Colon (tissue), 2 donors: ENCODE data around the gene ZDHHC22.
"Not testable (repeated sequence)": the region's sequence is repeated elsewhere in the genome, so short reads cannot be mapped to it uniquely, and the experiment has no call there.

Experiments used
- FAIRE-seq: peaks from 2 replicates; lab custom pipeline; 2012; peaks lifted over from hg19 to GRCh38; lab: Jason Lieb, UNC
- donor health status: control.
- donor health status: control.

ZDHHC22 gene, protein sequence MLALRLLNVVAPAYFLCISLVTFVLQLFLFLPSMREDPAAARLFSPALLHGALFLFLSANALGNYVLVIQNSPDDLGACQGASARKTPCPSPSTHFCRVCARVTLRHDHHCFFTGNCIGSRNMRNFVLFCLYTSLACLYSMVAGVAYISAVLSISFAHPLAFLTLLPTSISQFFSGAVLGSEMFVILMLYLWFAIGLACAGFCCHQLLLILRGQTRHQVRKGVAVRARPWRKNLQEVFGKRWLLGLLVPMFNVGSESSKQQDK

DNA sequence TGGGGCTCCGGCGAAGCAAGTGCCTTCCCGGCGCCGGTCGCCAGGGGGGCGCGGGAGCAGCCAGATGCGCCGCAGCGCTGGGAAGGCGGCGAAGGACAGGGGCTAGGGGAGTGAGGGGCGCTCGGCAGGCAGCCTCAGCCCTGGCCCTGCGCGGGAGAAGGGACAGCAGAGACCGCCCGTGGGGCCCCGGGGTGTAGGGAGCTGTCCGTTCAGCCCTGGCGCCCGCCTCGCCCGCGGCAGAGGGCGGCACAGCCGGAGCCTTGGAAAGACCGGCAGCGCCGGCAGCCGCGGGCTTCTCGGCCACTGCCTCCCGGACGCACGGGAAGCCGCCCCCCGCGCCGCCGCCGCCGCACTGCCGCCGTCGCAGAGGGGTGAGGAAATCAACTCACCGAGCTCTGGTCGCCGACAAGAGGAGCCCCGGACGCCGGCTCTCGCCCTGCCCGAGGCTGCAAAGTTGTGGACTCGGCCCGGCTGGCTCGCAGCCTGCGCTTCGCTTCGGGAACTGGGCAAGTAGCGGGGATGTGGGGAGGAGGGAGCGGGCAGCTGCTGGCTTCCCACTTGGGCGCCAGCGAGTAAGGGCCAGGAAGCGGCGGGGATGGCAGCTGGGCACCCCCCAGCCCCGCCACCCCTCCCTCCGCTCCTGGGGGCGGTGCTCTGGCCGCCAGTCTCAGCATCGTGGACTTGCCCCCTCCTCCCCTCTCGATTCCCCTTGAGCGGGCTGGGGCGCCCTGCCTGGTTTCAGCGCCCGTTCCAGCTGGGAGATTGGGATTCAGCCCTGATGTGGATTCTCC, at the start of gene ZDHHC22:
ZDHHC22 (minus strand) TSS at position 578 of the 791 bp plus-strand sequence. CDS start 2,053 bp downstream, outside the sequence.
- FAIRE-seq = no peak

- FAIRE-seq = no peak
Observed at GRCh38 chr14:77190977-77191376, 49.4 kb upstream of the ZDHHC22 start.

GRCh38 chr14:77189479-77189878, 47.9 kb upstream of the ZDHHC22 start:
- no peak for FAIRE-seq

GRCh38 chr14:77187649-77188012, 46.0 kb upstream of the ZDHHC22 start:
- no peak for FAIRE-seq

- FAIRE-seq = no peak
Observed at GRCh38 chr14:77186911-77187648, 45.5 kb upstream of the ZDHHC22 start.

DNA sequence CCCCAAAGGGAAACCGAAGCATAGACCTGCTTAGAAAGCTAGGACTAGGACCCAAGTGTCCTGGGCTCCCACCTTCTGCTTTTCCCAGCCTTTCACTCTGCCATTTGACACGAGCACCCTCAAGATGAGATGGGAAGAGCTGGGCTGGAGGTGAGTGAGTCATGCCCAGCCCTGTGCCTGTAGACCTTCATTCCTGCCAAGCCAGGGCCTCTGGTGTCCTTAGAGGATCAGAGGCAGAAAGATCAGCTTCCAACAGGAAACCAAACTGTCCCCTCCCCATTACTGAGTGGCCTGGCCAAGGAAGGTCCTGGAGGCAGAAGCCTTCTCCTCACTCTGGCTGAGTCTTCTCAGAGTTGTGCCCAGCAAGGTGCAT, 43.5 kb upstream of the ZDHHC22 start:
- FAIRE-seq = no peak

GRCh38 chr14:77184396-77185092, 43.0 kb upstream of the ZDHHC22 start:
- no peak for FAIRE-seq

GRCh38 chr14:77183896-77184295, 42.3 kb upstream of the ZDHHC22 start:
- FAIRE-seq = no peak

DNA sequence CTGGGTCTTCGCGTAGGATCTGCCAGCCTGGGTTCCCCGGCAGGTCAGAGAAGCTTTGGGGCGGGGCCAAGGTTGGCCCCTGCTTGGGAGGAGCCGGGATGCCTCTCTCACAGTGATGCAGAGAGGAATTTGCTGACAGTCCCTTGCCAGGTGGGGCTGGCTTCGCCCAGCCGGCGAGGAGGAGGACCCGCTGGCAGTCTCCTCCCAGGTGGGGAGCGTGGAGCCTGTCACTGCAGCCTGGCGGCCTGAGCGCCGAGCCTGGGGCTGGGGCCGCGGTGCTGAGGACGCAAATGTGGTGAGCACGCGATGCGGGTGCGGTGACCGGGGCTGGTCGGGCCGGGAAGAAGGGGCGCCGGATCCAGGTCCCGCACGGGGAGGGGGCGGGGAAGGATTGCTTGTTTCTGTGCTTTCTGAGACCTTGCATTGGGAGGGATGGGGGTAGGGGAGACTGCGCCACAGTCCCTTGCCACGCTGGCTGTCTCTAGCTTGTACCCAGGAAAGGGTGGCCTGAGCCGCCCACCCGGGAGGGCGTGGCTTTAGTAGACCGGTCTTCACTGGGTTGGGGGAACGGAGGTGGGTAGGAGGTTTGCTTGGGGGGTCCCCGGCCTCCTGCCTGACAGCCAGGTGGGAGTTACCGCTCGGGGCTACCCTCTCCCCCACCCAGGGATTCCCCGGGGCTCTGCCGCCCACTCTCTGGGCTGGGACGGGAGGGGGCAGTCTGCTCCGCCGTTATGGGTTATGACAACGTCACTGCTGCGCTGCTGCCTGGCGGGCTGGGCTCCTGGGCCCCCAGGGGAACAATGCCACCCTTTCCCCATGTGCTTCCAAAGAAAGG, 40.2 kb upstream of the ZDHHC22 start, which contains the start of gene TMEM63C:
TMEM63C (plus strand) TSS at position 196 of the 835 bp plus-strand sequence. CDS start 37,016 bp downstream, outside the sequence.
- FAIRE-seq = no peak

GRCh38 chr14:77180726-77181602, 39.4 kb upstream of the ZDHHC22 start:
- FAIRE-seq = no peak

DNA sequence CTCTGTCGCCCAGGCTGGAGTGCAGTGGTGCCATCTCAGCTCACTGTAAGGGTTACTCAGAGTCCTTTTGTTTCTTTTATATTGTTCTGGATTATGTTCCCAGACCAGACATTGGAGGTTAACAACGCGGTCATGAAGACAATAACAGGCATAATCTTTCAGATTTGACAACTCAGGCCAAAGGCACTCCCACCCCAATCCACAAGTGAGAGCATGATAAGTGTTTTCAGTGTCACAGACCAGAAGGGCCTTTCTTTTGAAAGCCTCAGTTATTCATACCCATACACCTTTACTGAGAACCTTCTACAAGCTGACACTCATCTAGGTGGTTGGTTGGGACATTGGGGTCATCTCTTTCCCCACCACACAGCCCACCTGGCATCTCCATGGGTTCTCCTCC, 37.1 kb upstream of the ZDHHC22 start:
- FAIRE-seq = no peak

GRCh38 chr14:77177702-77178101, 36.1 kb upstream of the ZDHHC22 start:
- FAIRE-seq = no peak

DNA sequence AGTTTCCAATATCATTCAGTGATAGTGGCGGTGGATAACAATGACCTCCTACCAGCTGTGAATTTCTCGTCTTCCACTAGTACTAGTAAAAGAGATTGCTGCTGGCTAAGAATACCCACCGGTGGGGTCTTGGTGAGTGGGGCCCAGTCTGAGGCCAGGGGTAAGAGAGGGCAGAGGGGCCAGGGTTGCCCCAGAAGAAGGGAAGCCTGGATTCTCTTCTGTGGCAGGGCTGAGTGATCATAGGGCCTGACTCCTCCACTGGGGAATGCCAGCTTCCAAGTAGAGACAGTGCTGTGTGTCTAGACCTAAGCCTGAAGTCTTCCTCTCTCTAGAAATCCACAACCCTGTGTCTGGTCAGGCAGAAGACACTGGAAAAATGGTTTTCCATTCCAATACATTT, 34.3 kb upstream of the ZDHHC22 start:
- FAIRE-seq = no peak

DNA sequence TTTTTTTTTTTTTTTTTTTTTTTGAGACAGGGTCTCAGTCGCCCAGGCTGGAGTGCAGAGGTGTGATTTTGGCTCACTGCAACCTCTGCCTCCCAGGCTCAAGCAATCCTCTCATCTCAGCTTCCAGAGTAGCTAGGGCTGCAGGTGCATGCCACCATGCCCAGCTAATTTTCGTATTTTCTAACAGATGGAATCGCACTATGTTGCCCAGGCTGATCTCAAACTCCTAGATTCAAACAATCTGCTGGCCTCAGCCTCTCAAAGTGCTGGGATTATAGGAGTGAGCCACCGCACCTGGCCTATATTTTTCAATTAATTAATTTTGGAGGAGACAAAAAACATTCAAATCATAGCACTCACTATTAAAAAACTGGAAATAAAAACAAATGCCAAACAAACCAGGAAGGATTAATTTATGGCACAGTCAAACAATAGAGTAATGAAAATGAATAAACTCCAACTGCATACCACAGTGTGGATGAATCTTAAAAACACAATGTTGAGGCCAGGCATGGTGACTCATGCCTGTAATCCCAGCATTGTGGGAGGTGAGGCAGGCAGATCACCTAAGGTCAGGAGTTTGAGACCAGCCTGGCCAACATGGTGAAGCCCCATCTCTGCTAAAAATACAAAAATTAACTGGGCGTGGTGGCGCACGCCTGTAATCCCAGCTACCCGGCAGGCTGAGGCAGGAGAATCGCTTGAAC, 32.5 kb upstream of the ZDHHC22 start:
- FAIRE-seq = not testable (repeated sequence)

GRCh38 chr14:77172916-77173315, 31.3 kb upstream of the ZDHHC22 start:
- no peak for FAIRE-seq

DNA sequence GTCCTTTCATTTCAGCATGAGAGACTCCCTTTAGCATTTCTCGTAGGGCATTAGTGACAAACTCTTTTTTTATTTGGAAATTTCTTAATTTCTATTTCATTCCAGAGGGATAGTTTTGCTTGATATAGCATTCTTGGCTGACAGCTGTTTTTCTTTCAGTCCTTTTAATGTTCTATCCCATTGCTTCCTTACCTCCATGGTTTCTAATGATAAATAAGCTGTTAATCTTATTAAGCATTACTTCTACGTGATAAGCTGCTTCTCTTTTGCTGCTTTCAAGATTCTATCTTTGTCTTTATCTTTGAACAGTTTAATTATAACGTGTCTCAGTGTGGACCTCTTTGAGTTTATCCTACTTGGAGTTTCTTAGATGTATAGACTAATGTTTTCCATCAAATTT, 28.5 kb upstream of the ZDHHC22 start:
- FAIRE-seq = no peak

- FAIRE-seq = no peak
Observed at GRCh38 chr14:77161011-77161410, 19.4 kb upstream of the ZDHHC22 start.

DNA sequence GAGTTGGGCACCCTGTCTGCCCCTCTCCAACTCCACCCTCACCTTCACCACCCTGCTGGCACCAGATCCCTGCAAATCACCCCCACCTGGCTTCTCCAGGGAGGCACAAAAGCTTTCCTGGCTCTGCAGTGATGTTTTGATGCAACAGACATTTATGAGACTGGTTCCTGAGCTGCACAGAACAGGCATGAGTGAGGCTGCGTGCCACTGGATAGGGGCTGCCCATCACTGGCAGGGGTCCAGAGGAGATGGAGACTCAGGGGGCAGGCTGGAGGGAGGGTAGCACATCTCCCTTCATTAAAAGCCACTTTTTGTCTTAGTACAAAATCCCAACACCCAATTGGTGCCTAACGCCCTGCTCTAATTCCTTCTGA, 17.3 kb upstream of the ZDHHC22 start:
- no peak for FAIRE-seq

DNA sequence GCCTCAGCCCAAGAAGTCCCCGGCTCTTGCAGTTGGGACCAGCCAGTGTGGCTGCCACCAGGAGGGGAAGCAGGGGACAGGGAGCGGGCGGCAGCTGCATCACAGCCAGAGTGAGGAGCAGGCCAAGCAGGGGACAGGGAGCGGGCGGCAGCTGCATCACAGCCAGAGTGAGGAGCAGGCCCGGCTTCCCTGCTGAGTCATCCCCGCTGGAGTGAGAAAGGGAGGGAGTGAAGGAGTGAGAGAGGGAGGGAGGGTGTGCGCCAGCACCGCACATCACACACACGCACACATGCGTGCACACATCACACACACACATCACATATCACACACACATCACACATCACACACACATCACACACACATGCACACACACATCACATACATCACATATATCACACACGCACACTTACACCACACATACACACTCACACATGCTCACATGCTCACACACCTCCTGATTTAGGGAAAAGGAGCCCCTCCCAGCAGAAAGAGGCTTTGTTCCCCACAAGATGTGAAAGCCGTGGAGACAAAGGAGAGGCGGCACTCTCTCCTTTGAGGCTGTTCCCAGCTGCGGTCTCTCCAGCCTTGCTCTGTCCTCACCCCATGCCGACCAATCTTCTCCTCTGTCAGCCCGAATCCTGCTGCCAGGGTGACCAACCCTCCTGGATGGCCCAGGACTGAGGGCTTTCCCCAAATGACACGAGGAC, 16.7 kb upstream of the ZDHHC22 start:
- no peak for FAIRE-seq
